ENCODE measurements around the gene RBP3. TPM values are rescaled to one million over a fixed set of nuclear protein-coding genes. Genes with fewer than 3 reads are reported as not detected.

The RBP3 gene
- polyA plus RNA-seq: not detected

DNA sequence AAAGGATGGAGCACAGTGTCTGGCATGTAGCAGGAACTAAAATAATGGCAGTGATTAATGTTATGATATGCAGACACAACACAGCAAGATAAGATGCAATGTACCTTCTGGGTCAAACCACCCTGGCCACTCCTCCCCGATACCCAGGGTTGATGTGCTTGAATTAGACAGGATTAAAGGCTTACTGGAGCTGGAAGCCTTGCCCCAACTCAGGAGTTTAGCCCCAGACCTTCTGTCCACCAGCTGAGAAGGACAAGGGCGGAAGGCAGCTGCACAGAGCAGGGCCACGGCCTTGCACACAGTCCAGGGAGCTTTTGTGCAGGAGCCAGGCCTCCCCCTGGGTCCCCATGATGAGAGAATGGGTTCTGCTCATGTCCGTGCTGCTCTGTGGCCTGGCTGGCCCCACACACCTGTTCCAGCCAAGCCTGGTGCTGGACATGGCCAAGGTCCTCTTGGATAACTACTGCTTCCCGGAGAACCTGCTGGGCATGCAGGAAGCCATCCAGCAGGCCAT lies at the start of gene RBP3:
RBP3 (plus strand) TSS at position 226 of the 514 bp plus-strand sequence; CDS start at position 348, 122 bp downstream.
- no peak within 1 kb of the TSS for H3K27ac ChIP-seq (ENCODE audit: low read depth, low read length)
- WGBS, 3 donors: 84 to 90% (median 88%) methylated on average over 5 of the region's 5 CpGs

DNA sequence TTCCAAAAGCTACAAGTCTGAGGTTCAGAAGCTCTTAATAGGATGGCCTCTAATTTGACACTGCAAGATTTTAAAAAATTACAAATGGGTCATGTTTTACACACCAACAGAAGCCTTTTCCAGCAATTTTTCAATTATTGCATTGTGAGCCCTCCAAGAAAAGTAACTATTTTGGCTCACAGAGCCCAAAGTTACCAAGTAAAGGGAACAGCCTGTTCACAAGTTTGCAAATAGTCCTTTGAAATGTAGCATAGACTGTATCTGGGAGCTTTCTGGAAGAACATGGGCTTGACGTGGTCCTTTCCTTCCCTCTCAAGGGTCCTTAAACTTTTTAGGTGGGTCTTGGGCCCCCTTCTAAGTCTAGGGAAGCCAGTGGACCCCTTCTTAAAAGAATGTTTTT lies 49.4 kb upstream of the RBP3 start:
- H3K27ac ChIP-seq (ENCODE audit: low read depth, low read length): no peak overlapping the region
- WGBS, 3 donors: 70 to 92% (median 83%) methylated on average over 1 of the region's 1 CpG

DNA sequence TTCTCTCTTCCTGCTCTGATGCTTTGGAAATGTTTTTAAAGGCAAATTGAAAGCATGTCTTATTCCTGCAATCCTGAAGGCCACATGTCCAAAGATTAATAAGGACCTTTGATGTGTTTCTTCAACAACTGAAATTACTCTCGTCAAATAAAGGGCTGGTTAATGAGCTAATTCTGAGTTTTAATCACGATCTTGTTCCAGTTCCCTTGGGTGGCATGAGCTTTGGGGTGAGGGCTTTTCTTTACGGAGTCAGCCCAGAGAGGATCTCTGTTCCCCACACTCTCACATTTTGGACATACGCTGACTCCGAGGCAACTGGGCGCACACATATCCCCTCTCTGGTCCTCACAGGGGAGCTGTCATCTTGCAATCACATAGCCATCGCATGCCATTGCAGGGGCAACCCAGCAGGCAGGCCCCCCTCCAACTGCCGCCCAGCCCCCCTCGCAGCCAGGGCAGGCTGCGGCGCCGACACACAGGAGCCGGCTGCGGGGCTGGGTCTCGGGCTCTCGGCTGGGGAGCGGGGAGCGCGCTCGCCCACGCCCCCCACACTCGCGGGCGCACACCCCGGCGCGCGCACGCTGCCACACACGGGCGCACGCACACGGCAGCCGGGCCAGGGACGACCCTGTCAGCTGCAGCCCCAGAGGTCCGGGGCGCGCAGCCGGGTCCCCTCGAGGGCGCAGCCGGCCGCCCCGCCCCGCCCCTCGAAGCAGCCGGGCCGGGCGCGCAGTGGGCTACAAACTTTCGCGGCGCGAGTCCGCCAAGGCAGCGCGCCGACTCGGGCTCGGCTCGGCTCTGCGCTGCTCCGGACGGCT lies 48.3 kb upstream of the RBP3 start, which contains the start of gene GDF10:
GDF10 (plus strand) TSS at position 587 of the 818 bp plus-strand sequence. CDS start 455 bp downstream, outside the sequence.
- H3K27ac ChIP-seq (ENCODE audit: low read depth, low read length): no peak within 1 kb of the TSS
- WGBS, 3 donors: 4 to 6% (median 5%) methylated on average over 31 to 64 of the region's 64 CpGs

DNA sequence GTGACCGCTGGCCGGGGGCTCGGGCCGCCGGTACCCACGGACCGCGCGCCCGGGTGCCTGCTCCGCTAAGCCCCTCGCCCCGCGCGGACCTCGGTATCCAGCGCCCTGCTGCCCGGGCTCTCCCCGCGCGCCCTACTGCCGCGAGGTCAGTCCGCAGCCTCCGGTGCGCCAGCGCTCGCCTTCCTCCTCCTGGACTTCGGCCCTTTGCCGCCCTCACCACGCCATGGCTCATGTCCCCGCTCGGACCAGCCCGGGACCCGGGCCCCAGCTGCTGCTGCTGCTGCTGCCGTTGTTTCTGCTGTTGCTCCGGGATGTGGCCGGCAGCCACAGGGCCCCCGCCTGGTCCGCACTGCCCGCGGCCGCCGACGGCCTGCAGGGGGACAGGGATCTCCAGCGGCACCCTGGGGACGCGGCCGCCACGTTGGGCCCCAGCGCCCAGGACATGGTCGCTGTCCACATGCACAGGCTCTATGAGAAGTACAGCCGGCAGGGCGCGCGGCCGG lies 47.7 kb upstream of the RBP3 start:
- no peak overlapping the region for H3K27ac ChIP-seq (ENCODE audit: low read depth, low read length)
- 1 to 4% (median 3%) methylated on average over 55 to 57 of the region's 57 CpGs for WGBS, 3 donors

DNA sequence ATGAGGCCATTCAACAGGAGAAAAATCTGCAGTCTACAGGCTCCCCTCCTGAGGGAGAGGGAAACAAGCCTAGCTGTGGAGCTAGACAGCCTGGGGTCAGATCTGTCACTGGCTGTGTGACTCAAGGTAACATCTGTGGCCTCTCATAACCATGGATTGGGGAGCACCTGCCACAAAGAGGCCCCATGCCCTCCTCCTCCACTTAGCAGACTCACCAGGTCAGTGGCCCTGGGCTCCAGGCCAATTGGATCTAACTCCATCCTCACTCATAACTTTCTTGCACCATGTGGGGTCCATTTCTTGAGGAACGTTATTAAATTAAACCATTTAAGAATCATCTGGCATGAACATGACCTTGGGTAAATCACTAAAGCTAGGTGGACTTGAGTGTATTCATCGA lies 46.3 kb upstream of the RBP3 start:
- no peak overlapping the region for H3K27ac ChIP-seq (ENCODE audit: low read depth, low read length)
- WGBS, 3 donors: 38 to 84% (median 81%) methylated on average over 2 of the region's 2 CpGs

DNA sequence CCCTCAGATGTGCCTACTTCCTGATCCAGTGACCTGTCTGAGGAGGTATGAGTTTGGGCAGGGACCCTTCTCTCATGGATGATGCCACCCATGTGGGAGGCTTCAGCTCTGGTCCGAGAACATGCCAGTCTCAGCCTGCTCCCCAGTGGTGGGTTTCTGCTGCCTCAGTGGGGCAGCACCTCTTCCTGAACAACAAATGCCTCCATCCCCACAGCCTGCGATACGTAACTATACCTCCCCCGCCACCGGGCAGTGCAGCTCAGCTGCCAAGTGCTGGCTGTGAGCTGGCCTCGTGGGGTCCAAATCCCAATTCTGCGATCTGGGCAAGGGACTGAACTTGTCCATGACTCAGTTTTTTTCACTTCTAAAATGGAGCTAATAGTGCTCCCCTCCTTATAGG lies 45.1 kb upstream of the RBP3 start:
- WGBS, 3 donors: 89 to 91% (median 91%) methylated on average over 7 of the region's 7 CpGs
- H3K27ac ChIP-seq (ENCODE audit: low read depth, low read length): no peak overlapping the region

DNA sequence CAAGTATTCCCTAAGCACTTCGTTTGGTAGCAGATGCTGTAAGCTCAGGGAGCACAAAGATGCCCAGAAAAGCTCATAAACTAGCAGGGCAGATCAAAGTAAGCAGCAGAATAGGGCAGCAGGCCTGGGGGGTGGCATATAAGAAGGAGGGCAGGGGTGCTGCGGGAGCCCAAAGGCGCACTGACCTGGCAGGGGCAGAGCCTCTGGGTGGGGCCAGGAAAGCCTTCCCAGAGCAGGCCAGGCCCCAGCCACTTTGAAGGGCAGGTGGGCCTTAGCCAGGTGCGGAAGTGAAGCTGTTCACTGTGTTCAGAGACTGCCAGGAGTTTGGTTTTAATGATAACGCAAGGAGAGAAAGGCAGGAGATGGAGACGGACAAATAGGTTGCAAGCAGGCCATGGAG lies 44.3 kb upstream of the RBP3 start:
- WGBS, 3 donors: 61 to 91% (median 86%) methylated on average over 6 of the region's 6 CpGs
- no peak overlapping the region for H3K27ac ChIP-seq (ENCODE audit: low read depth, low read length)

DNA sequence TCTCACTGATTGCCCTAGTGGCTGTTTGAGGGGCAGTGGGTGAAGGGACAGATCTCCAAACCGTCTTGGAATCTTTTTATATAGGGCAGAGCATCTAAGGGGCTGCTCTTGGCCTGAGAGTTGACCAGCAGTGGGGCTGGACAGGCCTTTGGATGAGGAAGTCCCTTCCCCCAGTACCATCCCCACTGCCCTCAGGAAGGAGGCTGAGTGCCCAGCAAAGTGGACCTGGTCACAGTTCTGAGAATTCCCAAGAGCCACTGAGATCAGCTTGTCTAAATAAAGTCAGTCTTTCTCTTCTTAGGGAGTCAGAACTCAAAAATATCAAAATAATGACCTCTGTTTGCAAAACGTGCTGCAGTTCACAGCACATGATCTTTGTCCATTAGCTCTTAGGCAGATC lies 42.6 kb upstream of the RBP3 start:
- no peak overlapping the region for H3K27ac ChIP-seq (ENCODE audit: low read depth, low read length)
- WGBS, 3 donors: 31 to 59% (median 57%) methylated on average over 2 of the region's 2 CpGs

DNA sequence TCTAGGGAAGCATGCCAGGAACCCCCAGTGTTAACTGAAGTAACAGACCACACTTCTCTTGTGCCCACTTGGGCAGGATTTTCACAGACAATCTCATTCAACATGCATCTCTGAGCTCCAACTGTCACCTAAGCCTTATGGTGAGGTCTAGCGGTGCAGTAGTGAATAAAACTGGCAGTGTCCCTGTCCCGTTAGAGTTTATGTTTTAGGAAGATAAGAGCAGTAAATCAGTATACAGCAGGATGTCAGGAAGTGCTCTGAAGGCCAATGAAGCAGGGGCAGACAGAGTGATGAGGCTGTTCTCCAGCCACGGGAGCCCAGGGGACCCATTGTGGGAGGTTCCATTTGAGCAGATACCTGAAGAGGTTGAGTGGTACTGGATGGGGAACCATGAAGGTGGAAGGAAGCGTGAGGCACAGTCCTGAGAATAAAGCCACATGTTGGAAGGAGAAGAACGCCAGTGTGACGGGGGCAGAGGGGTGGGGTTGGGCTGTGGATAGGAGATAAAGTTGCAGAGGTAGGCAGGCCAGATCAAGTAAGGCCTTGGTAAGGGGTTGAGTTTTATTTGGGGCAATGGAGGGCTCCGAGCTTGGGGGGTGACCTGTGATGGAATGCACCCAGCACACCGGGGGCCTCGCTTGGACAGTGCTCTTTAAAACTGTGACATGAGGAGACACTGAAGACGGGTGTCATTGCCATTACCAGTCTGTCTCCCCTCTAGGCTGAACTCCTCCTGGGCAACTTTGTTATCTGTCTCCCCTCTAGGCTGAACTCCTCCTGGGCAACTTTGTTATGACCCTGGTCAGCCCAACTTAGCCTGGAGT lies 41.6 kb upstream of the RBP3 start:
- no peak overlapping the region for H3K27ac ChIP-seq (ENCODE audit: low read depth, low read length)
- 49 to 63% (median 62%) methylated on average over 10 of the region's 10 CpGs for whole genome bisulfite sequencing, 3 donors

DNA sequence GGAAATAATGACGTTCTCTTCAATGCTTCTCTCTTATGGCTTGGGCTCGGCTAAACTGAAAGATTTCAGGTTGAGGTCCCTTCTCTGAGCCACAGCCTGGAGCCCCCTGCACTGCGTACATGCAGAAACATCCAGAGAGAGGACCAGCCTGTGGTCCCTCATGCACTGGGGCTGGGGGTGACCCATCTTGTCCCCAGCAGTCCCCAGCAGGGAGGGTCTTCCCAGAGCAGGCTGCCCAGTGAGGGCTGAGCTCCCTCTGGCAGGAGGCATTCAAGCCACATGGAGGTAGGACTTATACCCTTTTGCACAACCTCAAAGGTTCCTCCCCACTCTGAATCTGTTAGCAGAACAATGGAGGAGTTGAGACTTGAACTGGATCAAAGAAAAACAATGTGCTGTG lies 40.8 kb upstream of the RBP3 start:
- 87 to 95% (median 93%) methylated on average over 3 of the region's 3 CpGs for WGBS, 3 donors

DNA sequence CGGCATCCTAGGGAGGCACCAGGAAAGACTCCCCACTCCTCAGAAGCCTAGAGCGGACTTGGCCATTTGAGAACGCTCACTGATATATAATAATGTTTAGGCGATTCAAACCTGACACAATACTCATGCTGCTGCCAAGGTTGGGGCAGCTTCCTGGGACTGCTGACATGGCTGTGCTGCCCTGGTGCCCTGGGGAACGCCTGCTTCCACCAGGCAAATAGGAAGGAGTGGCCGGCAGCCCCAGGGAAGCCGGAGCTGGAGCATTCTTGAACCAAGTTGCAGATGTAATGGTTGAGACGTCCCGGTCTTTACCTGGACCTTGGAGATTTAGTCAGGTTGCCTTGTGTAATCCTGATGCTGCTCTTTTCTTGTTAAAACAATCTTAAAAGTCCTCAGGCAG lies 39.4 kb upstream of the RBP3 start:
- H3K27ac ChIP-seq (ENCODE audit: low read depth, low read length): no peak overlapping the region
- WGBS, 3 donors: 45 to 78% (median 68%) methylated on average over 9 of the region's 9 CpGs

More for the DNA sequence above, 40.8 kb upstream of the RBP3 start:
- H3K27ac ChIP-seq (ENCODE audit: low read depth, low read length): no peak overlapping the region

DNA sequence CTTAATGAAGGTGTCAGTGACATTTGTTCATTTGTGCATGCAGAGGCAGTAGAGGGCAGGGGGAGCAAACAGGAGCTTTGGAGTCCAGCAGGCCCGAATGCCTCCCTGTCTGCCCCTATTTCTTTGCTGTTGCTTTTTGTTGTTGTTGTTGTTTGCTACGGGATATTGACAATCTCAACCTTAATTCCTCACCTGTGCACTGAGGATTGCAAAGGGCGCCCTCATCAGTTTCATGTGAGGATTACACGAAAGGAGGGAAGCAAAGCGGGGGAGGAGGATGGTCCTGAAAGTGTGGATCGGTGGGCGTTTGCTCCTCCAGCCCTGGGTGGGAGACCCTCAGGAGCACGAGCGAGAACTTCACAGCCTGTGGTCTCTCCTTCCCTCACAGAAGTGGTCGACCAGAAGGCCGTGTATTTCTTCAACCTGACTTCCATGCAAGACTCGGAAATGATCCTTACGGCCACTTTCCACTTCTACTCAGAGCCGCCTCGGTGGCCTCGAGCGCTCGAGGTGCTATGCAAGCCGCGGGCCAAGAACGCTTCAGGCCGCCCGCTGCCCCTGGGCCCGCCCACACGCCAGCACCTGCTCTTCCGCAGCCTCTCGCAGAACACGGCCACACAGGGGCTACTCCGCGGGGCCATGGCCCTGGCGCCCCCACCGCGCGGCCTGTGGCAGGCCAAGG lies 38.6 kb upstream of the RBP3 start:
- H3K27ac ChIP-seq (ENCODE audit: low read depth, low read length): no peak overlapping the region
- 86 to 88% (median 87%) methylated on average over 34 of the region's 34 CpGs for WGBS, 3 donors

DNA sequence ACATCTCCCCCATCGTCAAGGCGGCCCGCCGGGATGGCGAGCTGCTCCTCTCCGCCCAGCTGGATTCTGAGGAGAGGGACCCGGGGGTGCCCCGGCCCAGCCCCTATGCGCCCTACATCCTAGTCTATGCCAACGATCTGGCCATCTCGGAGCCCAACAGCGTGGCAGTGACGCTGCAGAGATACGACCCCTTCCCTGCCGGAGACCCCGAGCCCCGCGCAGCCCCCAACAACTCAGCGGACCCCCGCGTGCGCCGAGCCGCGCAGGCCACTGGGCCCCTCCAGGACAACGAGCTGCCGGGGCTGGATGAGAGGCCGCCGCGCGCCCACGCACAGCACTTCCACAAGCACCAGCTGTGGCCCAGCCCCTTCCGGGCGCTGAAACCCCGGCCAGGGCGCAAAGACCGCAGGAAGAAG lies 38.1 kb upstream of the RBP3 start:
- no peak overlapping the region for H3K27ac ChIP-seq (ENCODE audit: low read depth, low read length)
- 95 to 97% (median 96%) methylated on average over 29 to 37 of the region's 37 CpGs for WGBS, 3 donors

DNA sequence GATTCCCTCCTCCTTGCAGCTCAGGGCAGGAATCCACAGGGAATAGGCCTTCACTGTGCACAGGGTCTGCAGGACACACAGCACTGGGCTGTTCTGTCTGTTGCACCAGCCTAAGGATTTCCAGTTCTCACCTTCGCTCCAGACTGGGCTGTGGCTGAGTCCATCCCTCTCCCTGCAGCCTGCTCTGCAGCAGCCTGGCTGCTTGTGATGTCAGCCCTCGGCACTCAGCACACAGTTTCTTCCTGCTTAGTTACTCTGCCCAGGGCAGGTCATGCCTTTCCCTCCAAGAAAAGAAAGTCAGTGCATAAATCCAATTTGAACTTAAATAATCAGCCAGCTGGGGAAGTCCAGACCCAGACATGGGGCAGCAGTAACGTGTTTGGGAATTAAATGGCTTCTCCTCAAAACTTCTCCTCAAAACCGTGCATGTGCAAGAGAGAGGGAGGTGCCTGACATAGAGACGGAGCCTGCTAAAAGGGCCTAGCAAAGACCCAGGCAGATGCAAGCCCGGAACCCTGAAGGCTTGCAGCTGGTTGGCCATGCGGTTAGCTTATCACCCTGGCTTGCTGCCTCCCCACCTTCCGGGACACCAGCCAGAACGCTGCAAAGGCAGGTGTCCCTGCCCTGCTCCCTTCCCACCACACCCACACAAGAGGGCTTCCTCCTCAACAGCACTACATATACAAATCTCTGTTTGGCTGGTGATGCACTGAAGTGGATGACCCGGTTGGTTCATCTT lies 36.8 kb upstream of the RBP3 start:
- no peak overlapping the region for H3K27ac ChIP-seq (ENCODE audit: low read depth, low read length)
- WGBS, 3 donors: 30 to 47% (median 47%) methylated on average over 10 of the region's 10 CpGs

DNA sequence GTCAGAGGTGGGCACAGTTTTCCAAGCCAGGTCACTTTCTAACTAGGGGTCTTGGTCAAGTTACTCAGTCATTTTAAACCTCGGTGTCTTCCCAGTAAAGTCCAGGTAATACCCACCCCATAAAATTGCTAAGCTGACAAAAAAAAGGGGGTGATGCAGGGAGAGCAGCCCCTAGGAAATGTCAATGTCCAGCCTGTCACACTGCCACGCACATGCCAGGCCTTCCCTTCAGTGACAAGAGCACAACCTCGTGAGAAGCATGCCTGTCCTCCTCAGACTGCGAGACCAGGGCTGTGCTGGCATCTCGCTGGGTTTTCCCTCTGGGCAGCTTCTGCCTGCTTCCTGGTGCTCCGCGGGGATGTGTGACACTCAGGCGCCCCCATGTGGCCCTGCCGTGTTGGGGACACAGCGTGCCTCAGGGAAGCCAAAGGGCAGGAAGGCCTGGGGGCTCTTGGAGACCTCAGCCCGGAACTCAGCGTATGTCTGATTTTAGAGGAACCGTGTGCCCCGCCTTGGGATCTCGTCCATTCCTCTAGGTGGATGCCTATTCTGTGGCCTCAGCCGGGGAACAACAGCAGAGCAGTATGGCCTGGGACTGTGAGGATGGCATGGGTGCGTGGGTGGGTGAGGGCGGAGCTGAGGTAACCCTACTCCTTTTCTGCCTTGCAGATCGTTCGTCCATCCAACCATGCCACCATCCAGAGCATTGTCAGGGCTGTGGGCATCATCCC lies 36.1 kb upstream of the RBP3 start:
- WGBS, 3 donors: 24 to 27% (median 25%) methylated on average over 20 of the region's 20 CpGs
- no peak overlapping the region for H3K27ac ChIP-seq (ENCODE audit: low read depth, low read length)

DNA sequence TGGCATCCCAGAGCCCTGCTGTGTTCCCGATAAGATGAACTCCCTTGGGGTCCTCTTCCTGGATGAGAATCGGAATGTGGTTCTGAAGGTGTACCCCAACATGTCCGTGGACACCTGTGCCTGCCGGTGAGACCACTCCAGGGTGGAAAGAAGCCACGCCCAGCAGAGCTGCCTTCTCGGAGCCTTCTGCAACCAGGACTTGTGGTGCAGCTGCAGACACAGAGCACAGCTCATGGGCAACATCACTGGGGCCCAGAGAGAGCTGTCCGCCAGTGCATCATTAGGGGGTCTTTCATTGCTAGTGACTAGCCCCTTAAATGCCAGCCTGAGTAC lies 35.5 kb upstream of the RBP3 start:
- 82 to 87% (median 85%) methylated on average over 7 of the region's 7 CpGs for whole genome bisulfite sequencing, 3 donors
- H3K27ac ChIP-seq (ENCODE audit: low read depth, low read length): no peak overlapping the region

DNA sequence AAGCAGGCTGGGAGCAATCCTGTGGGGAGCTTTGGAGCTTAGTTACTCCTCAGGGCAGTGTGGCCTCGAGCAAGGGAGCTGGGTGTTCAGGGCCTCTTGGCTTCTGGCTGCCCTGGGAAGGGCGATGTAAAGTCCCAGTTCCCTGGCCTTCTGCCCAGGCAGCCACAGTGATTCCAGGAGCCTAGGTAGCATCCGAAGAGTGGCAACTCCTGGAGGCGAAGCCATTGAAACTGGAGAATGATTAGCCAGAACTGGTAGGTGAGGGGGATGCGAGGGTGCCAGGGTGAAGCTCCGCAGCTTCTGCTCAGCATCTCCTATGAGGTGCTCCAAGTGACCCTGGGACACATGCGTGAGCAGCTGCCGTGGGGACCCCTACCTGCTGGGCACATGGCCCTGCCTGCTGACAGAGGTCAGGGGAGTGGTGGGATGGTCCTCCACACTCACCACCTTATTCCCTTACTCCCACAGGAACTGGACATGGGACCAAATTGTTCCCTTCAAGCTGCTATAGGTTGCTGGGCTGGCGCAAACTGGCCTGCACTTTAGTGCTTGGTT lies 33.7 kb upstream of the RBP3 start:
- 78 to 93% (median 81%) methylated on average over 9 of the region's 9 CpGs for WGBS, 3 donors
- no peak overlapping the region for H3K27ac ChIP-seq (ENCODE audit: low read depth, low read length)

Data from adipose tissue (tissue), 3 donors.